ENCODE data around the gene MIEN1. TPM values are rescaled to one million over a fixed set of nuclear protein-coding genes. Genes with fewer than 3 reads are reported as not detected.
"Not testable (repeated sequence)": the region's sequence is repeated elsewhere in the genome, so short reads cannot be mapped to it uniquely, and the experiment has no call there.

MIEN1 gene
- total RNA-seq, 1 donor from 2014 or later, result 36.4 TPM

- DNase-seq (ENCODE audit: low spot score), result no peak
Observed at GRCh38 chr17:39742126-39742855, 12.0 kb upstream of the MIEN1 start.

GRCh38 chr17:39740357-39741111, 10.2 kb upstream of the MIEN1 start:
- DNase-seq (ENCODE audit: low spot score), result no peak

DNA sequence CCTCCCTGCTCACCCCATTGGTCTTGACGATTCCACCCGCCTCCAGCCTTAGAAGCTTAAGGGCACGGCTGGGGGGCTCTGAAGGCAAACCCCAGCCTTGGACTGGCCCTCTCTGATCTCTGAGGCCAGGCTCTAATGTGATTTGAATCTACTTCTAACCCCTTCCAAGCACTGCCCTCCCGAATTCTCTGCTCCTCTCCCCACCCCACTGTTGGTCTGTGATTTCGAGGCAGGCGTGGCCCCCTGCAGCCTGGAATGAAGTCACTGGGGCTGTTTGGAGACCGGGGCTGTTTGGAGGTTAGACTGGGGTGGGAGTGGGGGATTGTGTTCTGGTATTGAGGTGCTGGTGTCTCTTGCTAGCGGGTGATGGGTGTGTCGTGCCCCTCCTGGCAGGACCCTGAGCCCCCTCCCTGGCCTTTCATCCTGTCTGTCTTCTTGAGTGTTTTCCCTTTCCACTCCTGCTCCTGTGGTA, 9.6 kb upstream of the MIEN1 start:
- no peak for DNase-seq (ENCODE audit: low spot score)

DNA sequence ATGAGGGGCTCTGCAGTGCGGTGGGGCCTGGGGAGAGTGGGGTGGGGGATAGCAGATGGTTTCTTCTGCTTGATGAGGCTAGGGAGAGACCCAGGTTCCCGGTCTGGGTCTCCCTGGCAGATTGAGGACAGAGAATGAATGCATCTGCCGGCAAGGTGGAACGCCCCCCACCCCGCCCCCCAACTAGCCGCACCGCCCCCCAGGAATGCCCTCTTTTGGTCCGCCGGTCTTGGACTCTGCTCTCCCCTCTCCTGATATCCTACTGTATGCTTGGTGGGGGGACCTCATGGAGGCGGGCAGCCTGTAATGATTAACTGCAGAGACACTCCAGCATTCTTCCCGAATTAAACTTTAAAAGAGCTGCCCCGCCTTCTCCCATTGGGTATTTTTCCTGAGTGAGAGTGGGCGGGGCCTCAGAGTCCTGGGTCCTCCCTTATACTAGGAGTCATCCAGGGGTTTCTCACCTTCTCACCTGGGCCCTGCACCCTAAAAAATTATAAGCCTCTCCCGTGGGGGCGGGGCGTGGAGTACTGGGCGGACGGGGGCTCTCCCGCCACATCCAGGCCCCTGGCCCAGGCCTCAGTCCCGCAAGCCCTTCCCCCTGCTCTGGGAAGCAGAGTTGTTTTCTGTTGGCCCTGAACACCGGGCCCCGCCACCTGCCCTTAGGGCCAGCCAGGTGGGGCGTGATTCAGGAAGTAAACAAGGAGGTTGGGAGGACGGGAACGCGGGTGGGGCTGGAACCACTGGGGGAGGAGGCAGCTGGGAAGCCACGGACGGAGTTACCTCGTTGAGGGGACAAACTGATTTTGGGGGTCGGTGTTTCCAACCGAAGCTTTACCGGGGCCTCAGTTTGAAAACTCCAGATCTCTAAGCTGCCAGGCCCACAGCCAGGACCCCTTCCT, 8.9 kb upstream of the MIEN1 start:
- DNase-seq (ENCODE audit: low spot score), result no peak

- no peak for DNase-seq (ENCODE audit: low spot score)
Observed at GRCh38 chr17:39738568-39738901, 8.2 kb upstream of the MIEN1 start.

DNA sequence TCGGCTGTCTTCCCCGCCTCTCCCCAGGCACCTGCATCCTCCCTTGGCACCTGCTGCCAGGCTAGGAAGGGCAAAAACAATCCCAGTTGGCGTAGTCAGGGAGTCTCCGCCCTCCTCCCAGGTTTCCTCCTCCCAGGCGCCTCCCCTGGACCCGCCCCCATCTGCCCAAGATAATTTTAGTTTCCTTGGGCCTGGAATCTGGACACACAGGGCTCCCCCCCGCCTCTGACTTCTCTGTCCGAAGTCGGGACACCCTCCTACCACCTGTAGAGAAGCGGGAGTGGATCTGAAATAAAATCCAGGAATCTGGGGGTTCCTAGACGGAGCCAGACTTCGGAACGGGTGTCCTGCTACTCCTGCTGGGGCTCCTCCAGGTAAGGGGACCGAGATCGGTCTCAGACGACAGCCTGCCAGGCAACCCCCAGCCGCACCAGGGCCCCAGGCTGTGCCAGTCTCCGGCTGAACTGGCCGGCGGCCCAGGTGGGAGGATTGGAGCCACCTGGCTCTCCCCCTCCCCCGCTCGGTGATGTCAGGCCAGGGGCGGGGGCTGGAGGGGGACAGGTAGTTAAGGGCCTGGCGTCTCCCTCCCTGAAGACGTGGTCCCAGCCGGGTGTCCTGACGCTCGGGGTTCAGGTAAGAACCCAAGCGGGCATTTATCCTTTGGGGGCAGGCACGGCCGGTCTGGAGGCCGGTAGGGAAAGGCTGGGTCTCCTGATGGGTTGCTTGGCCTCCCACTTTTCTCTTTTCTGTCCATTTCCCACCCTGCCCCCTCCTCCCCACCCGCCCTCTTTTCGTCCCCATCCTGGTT, 7.6 kb upstream of the MIEN1 start, which contains the start of gene GRB7:
GRB7 (plus strand) TSS at position 179 of the 808 bp plus-strand sequence. CDS start 4,364 bp downstream, outside the sequence.
- DNase-seq (ENCODE audit: low spot score), result no peak

GRCh38 chr17:39737206-39737759, 7.0 kb upstream of the MIEN1 start:
- DNase-seq (ENCODE audit: low spot score), result no peak

- no peak for DNase-seq (ENCODE audit: low spot score)
Observed at GRCh38 chr17:39736319-39737165, 6.2 kb upstream of the MIEN1 start.

DNA sequence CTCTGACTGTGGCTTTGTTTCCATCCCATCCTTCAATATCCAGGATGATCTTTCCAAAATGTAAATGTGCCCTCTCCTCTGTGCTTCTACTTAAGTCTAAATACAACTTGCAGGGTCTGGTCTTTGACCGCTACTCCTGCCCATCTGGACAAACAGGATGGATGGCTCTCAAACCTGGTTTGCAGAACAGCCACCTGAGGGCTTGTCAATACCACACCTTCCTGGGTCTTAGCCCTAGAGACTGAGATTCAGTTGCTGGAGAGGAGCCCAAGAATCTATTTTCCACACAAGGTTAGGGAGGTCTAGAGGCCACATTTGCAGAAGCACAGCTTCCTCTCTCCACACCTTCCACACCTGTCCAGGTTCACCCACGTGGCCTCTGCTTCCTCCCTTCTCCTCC, 5.5 kb upstream of the MIEN1 start:
- DNase-seq (ENCODE audit: low spot score), result no peak

GRCh38 chr17:39732586-39732985, 2.3 kb upstream of the MIEN1 start:
- DNase-seq (ENCODE audit: low spot score), result no peak

- DNase-seq (ENCODE audit: low spot score), result no peak
Observed at GRCh38 chr17:39729280-39729851, 966 bp downstream of the MIEN1 start.

- no peak for DNase-seq (ENCODE audit: low spot score)
Observed at GRCh38 chr17:39727556-39727955, 2.8 kb downstream of the MIEN1 start.

GRCh38 chr17:39726617-39727016, 3.7 kb downstream of the MIEN1 start:
- DNase-seq (ENCODE audit: low spot score), result no peak

GRCh38 chr17:39725923-39726322, 4.4 kb downstream of the MIEN1 start:
- not testable (repeated sequence) for DNase-seq (ENCODE audit: low spot score)

GRCh38 chr17:39724731-39725130, 5.6 kb downstream of the MIEN1 start:
- no peak for DNase-seq (ENCODE audit: low spot score)

DNA sequence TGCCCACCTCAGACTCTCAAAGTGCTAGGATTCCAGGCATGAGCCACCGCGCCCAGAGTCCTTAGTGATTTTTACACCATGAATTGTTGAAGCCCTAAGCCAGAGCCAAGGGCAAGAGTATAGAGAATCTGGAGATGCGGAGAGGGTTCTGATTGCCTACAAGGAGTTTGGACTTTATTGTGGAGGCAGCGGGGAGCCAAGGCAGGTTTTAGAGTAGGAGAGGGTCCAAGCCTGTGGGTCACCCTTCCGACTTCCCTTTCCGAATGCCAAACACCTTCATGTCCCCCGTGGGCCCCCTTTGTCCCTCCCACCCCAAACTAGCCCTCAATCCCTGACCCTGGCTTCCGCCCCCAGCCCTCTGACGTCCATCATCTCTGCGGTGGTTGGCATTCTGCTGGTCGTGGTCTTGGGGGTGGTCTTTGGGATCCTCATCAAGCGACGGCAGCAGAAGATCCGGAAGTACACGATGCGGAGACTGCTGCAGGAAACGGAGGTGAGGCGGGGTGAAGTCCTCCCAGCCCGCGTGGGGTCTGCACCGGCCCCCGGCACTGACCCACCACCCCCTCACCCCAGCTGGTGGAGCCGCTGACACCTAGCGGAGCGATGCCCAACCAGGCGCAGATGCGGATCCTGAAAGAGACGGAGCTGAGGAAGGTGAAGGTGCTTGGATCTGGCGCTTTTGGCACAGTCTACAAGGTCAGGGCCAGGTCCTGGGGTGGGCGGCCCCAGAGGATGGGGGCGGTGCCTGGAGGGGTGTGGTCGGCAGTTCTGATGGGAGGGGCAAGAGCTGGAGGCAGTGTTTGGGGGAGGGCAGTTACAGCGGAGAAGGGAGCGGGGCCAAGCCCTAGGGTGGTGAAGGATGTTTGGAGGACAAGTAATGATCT, 7.1 kb downstream of the MIEN1 start:
- DNase-seq (ENCODE audit: low spot score), result no peak

DNA sequence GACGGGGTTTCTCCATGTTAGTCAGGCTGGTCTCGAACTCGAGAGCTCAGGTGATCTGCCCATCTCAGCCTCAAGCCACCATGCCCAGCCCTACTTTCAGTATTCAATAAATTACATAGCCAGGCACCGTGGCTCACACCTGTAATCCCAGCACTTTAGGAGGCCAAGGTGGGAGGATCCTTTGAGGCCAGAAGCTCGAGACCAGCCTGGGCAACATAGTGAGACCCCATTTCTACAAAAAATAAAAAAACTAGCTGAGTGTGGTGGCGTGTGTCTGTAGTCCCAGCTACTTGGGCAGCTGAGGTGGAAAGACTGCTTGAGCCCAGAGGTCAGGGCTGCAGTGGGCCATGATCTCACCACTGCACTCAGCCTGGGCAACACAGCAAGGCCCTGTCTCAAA, 8.2 kb downstream of the MIEN1 start:
- no peak for DNase-seq (ENCODE audit: low spot score)

Measured in mesenteric fat pad (tissue), 1 donor.